PFSK-1 (cell line): Measurements from ENCODE around the gene DIAPH2.

ENCODE experiments used
- POLR2AphosphoS5 ChIP-seq: IDR thresholded peaks from 2 replicates; pipeline ENCODE4 v1.6.1; 2012; ENCODE audit warnings: low read depth, mild to moderate bottlenecking, control low read depth, low read length, moderate library complexity
- TF ChIP-seq, protein P1 (sequence below), 2 experiments: IDR thresholded peaks; 2 replicates each; pipeline versions ENCODE4 v1.6.1 to v1.8.0; 2011 to 2012; ENCODE audit warnings: low read depth in 2 of 2, low read length in 2 of 2, control low read depth in 1 of 2, inconsistent platforms in 1 of 2, mild to moderate bottlenecking in 1 of 2, moderate library complexity in 1 of 2; ENCODE audit not compliant: insufficient read depth in 1 of 2

- TF ChIP-seq, protein P1, sequence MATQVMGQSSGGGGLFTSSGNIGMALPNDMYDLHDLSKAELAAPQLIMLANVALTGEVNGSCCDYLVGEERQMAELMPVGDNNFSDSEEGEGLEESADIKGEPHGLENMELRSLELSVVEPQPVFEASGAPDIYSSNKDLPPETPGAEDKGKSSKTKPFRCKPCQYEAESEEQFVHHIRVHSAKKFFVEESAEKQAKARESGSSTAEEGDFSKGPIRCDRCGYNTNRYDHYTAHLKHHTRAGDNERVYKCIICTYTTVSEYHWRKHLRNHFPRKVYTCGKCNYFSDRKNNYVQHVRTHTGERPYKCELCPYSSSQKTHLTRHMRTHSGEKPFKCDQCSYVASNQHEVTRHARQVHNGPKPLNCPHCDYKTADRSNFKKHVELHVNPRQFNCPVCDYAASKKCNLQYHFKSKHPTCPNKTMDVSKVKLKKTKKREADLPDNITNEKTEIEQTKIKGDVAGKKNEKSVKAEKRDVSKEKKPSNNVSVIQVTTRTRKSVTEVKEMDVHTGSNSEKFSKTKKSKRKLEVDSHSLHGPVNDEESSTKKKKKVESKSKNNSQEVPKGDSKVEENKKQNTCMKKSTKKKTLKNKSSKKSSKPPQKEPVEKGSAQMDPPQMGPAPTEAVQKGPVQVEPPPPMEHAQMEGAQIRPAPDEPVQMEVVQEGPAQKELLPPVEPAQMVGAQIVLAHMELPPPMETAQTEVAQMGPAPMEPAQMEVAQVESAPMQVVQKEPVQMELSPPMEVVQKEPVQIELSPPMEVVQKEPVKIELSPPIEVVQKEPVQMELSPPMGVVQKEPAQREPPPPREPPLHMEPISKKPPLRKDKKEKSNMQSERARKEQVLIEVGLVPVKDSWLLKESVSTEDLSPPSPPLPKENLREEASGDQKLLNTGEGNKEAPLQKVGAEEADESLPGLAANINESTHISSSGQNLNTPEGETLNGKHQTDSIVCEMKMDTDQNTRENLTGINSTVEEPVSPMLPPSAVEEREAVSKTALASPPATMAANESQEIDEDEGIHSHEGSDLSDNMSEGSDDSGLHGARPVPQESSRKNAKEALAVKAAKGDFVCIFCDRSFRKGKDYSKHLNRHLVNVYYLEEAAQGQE (IDR thresholded peaks at IDR 0.05; ENCODE audit: insufficient read depth in 1 of 2, low read depth in 2 of 2, low read length in 2 of 2): no peak
- TF ChIP-seq POLR2AphosphoS5: no peak
Observed at GRCh38 chrX:96696462-96696861, 11.8 kb downstream of the DIAPH2 start.
